GM12874 (cell line): ENCODE measurements around the gene RASGEF1C.

Source experiments
- TF ChIP-seq, protein P1 (sequence below): IDR thresholded peaks from 2 replicates; pipeline ENCODE4 v1.5.1; 2011; ENCODE audit warnings: low read depth, mild to moderate bottlenecking, control low read depth, low read length, moderate library complexity; ENCODE audit not compliant: insufficient read depth

Gene RASGEF1C

DNA sequence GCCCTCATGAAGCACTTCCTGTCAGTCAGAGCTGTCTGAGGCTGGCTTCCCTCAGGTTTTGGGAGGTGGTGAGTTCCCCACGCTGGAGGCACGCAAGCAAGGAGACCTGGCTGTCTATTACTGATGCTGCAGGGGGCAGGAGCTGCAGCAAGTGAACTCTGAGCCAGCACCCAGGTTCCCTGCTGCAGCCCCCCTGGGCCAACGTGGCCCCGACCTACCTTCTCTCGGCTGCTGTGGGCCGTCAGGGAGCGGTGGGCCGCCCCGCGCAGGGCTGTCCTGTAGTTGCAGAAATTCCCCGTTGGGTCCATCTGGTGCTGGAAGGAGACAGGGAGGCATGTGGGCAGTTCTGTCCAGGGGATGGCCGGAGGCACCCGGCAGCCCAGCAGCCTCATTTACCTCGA, 90.6 kb downstream of the RASGEF1C start:
- TF ChIP-seq, protein P1, sequence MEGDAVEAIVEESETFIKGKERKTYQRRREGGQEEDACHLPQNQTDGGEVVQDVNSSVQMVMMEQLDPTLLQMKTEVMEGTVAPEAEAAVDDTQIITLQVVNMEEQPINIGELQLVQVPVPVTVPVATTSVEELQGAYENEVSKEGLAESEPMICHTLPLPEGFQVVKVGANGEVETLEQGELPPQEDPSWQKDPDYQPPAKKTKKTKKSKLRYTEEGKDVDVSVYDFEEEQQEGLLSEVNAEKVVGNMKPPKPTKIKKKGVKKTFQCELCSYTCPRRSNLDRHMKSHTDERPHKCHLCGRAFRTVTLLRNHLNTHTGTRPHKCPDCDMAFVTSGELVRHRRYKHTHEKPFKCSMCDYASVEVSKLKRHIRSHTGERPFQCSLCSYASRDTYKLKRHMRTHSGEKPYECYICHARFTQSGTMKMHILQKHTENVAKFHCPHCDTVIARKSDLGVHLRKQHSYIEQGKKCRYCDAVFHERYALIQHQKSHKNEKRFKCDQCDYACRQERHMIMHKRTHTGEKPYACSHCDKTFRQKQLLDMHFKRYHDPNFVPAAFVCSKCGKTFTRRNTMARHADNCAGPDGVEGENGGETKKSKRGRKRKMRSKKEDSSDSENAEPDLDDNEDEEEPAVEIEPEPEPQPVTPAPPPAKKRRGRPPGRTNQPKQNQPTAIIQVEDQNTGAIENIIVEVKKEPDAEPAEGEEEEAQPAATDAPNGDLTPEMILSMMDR, result no peak

DNA sequence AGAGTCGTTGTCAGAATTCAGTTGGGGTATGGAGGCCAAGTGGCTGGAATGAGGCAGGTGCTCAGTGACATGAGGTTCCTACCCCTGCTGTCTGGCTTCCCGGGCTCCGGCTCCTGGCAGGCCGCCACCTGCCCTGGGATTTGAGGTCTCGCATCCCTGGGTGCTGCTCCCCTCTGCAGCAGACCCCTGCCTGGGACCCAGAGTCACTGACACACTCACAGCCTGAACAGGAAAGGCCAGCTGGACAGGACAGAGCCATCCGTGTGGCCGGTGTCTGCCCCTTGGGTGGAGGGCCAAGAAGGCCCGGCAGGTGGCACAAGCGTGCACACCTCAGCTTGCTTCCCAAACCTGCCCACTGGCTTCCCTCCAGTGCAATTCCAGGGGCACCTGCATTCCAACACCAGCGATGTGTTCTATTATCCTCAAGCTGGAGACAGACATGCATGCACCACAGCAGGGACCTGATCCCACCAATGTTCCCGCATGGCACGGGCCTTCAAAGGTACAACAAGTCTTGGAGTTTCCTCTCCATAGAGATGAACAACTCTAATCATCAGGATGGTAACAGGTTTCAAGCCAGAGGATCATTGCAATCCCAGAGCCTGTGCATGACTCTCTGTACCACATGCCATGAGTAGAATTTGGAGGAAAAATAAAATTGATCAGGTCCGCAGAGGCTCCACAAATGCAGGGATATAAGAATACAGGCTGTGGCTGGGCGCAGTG, 91.8 kb downstream of the RASGEF1C start:
- TF ChIP-seq, protein P1, result 0 out of 2 replicates have a peak, but pooled peaks have one; percentile 19

DNA sequence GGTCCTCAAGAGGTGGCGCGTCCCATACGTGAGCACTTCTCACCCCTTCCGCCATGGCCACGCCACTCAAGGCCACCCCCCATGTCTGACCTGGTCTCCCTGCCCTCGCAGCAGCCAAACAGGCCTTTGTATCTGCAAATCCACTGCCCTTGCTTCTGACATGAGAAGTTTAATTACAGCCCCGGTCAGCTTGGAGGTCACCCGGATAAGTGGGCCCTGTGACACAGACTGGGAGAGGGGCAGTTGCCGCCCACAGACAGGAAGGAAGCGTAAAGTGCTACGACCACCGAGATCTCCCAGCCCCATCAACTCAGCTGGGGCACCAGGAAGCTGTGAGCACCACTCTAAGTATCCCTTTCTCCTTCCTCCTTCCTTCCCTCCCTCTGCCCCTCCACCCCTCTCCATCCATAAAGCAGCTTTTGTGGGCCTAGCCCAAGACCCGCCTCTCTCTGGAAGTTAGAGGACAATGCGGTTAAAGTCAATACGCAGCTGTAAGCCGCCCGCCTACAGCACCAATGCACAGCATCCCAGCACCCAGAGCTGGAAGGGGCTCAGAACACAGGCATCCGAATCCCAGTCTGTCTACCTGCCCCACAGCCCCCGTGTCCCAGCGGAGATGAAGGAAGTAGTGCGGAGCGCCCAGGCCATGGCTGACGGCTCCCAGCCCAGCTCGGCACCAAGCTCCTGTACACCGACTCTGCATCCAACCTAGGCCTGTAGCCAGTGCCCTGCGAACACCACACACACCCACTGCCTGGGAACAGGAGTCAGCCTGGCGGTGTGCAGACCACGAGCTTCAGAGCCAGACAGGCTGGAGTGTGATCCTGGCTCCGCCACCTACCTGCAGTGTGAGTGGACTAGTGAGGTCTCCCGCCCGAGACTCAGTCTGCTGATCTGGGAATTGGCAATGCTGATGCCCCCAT, 92.7 kb downstream of the RASGEF1C start:
- TF ChIP-seq, protein P1, result no peak

DNA sequence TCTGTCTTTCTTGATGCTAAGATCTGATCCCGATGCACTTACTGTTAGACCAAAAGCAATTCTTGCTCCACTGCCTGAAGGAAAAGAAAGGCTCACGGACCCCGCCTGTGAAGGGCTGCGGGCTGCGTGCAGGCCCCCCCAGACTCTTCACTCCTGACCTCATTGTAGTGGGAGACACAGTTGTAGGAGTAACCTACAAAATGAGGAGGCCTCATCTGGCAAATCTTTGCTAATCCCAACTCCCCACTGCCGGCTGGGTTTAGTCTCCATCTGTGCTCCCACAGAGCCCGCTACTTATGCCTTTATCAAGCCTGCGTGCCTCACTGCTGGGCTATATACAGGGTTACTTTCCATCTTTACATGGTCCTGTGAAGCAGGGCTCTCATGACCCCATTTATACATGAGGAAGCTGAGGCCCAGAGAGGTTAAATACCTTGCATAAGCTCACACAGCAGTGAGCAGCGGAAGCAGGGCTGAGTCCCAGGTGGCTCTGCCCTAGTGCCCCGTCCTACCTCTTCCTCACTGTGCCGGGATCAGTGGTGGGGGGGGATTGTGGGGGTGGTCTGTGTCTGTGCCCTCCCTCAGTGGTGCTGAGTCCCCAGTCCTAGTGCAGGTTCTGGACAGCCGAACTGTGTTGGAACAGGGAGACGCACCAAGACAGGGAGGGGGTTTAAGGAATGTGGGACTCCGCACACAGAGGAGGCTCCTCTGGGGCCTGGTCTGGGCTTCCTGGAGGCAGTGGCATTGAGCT, 93.5 kb downstream of the RASGEF1C start:
- TF ChIP-seq, protein P1, result no peak

DNA sequence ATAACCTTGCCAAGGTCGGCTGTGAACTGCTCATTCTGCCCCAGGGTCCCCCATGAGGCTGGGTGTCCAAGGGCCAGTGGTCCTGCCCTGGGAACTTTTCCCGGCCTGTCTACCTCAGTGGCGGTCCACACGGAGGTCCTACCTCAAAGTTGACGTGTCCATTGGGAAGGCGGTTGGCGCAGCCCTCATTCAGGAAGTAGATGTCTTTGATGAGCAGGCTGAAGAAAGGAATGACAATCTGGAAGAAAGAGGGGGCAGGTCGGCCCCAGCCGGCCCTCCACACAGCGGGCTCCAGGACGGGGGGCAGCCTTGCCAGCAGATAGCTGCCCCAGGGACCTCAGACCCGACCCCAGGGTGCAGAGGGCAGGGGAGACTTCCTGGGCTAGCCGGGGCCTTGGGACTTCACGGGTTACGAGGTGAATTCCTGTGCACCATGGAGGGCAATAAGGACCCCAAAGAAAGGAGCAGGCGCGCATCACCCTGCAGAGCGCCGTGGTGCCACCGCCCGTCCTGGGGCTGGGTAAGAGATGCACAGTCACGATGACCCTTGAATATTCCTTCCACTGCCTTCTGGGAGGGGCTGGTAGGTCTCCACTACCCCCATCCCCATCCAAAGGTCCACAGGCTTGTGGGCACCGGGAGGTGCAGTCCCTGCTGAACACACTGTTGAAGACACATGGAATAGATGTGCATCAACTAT, 94.6 kb downstream of the RASGEF1C start:
- TF ChIP-seq, protein P1, result no peak

DNA sequence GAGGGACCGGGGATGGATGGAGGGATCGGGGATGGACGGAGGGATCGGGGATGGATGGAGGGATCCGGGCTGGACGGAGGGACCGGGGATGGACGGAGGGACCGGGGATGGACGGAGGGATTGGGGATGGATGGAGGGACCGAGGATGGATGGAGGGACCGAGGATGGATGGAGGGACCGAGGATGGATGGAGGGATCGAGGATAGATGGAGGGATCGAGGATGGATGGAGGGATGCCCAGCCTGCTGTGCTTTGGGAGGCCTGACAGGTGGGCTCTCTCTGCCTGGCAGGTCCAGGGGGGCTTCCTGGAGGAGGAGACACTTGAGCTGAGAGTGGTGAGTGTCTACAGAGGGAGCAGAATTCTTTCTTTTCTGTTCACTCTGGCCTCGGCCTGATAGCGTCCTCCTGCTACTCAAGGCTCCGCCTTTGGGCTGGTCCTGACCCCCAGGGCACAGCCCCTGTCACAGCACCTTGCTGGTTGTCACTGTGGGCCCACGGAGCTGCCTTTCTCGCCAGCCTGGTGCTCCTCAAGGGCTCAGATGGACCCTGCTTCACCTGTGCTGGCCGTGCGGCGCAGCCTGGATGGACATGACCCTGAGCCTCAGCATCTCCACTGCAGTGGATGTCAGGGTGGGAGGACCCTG, 95.2 kb downstream of the RASGEF1C start:
- TF ChIP-seq, protein P1, result no peak
